Body of pancreas (tissue), 4 donors: Measurements from ENCODE around the gene SSNA1. TPM values are rescaled to one million over a fixed set of nuclear protein-coding genes. Genes with fewer than 3 reads are reported as not detected.
"Not testable (repeated sequence)": the region's sequence is repeated elsewhere in the genome, so short reads cannot be mapped to it uniquely, and the experiment has no call there.

Experiments used
- ATAC-seq: fragments of 150-250 bp; one replicate; pipeline ENCODE4 v1.9.1; 2016
- DNase-seq, 4 donors: peaks; one replicate each; pipeline ENCODE4 v3.0.0-alpha.2; 2019
- H3K27ac ChIP-seq, 4 donors: fragments of 200-600 bp; sonication (generic); 1 replicate in 3 of 4; 2 replicates in 1 of 4; pipeline versions ENCODE4 v1.5.1 to v1.6.1; 2016 to 2019; ENCODE audit warnings: mild to moderate bottlenecking in 1 of 4, mixed read lengths in 1 of 4, moderate library complexity in 1 of 4
- H3K27me3 ChIP-seq, 2 donors: fragments of 200-600 bp; sonication (generic); one replicate each; pipeline ENCODE4 v1.6.0; 2016; ENCODE audit warnings: mild to moderate bottlenecking in 1 of 2
- H3K36me3 ChIP-seq, 2 donors: fragments of 200-600 bp; sonication (generic); replicated peaks in 1 of 2; 2 replicates each; pipeline ENCODE4 v1.5.1; 2016; ENCODE audit warnings: low read depth in 2 of 2; ENCODE audit not compliant: insufficient read depth in 1 of 2
- H3K4me1 ChIP-seq: fragments of 200-600 bp; sonication (generic); one replicate; pipeline ENCODE4 v1.6.0; 2016
- H3K4me3 ChIP-seq, 2 donors: fragments of 200-600 bp; sonication (generic); 1 replicate in 1 of 2; 2 replicates in 1 of 2; pipeline ENCODE4 v1.5.1; 2016 to 2019
- H3K9me3 ChIP-seq, 3 donors: fragments of 200-600 bp; sonication (generic); 1 replicate in 2 of 3; 2 replicates in 1 of 3; pipeline ENCODE4 v1.5.1; 2016
- CTCF ChIP-seq, 7 experiments: fragments of 450-650 bp in 4 of 7; fragments of 200-600 bp in 3 of 7; sonication (generic) in 3 of 7; IDR thresholded peaks; one replicate each; pipeline ENCODE4 v1.5.1; 2016 to 2019; ENCODE audit warnings: antibody characterized with exemption in 7 of 7
- POLR2A ChIP-seq, 3 donors: fragments of 450-650 bp; IDR thresholded peaks; one replicate each; pipeline ENCODE4 v1.6.1; 2016; ENCODE audit warnings: antibody characterized with exemption in 3 of 3, mild to moderate bottlenecking in 2 of 3
- WGBS, 2 donors: methylation state at CpG; one replicate each; pipeline ENCODE4 v1.1.5; 2017; 5-methylcytosine and 5-hydroxymethylcytosine counted together
- intact Hi-C: fragments of 100-400 bp; cut with DNase I; formaldehyde crosslinking; loops from one replicate; pipeline ENCODE4 v1.15.1; 2023
- total RNA-seq, 2 donors: library from RNA; depleted of rRNA; stranded (reverse); fragments of >200 nt; gene quantifications; one replicate each; pipeline ENCODE4 v1.1.0, GENCODE V29; 2016

Gene SSNA1
- total RNA-seq, 2 donors from 2014 or later = 62.3 to 79.1 TPM

GRCh38 chr9:137235424-137236237 is 47.2 kb downstream of the SSNA1 start:
- no peaks in the 10 kb centered on the region for H3K36me3 ChIP-seq
- no peak overlapping the region for H3K27ac ChIP-seq
- H3K4me1 ChIP-seq = peaks cover 37% of the 10 kb centered on the region
- no peak for TF ChIP-seq CTCF (IDR thresholded peaks at IDR 0.05)
- TF ChIP-seq POLR2A (IDR thresholded peaks at IDR 0.05) = no peak
- intact Hi-C loops = no loop called here
- 64 to 68% methylated on average over 11 to 29 of the region's 35 CpGs for WGBS, 2 donors
- H3K4me3 ChIP-seq = no peak overlapping the region
- DNase-seq (no peak), ATAC-seq (no peak)
- H3K27me3 ChIP-seq = peaks cover 0 to 18% of the 10 kb centered on the region in 2 donors
- no peaks in the 10 kb centered on the region for H3K9me3 ChIP-seq

GRCh38 chr9:137236238-137236935 is 47.9 kb downstream of the SSNA1 start:
- intact Hi-C loops = no loop called here
- H3K4me1 ChIP-seq = peaks cover 37% of the 10 kb centered on the region
- peaks cover 0 to 14% of the 10 kb centered on the region in 2 donors for H3K27me3 ChIP-seq

GRCh38 chr9:137236936-137237421 is 48.5 kb downstream of the SSNA1 start:
- H3K4me1 ChIP-seq = peaks cover 37% of the 10 kb centered on the region
- no peaks in the 10 kb centered on the region for H3K9me3 ChIP-seq
- no peak for TF ChIP-seq CTCF (IDR thresholded peaks at IDR 0.05)
- TF ChIP-seq POLR2A (IDR thresholded peaks at IDR 0.05) = no peak
- no peaks in the 10 kb centered on the region for H3K36me3 ChIP-seq
- intact Hi-C loops = no loop called here
- WGBS, 2 donors = 35% methylated on average over 11 of the region's 11 CpGs; no CpG with 5 or more reads in 1 of the 2 donors
- DNase-seq (no peak), ATAC-seq (no peak)
- peaks cover 0 to 14% of the 10 kb centered on the region in 2 donors for H3K27me3 ChIP-seq
- H3K4me3 ChIP-seq = no peak overlapping the region
- H3K27ac ChIP-seq = peak overlapping the region in 2 of 4 donors; percentile 4 to 36

More at GRCh38 chr9:137236238-137236935, 47.9 kb downstream of the SSNA1 start:
- DNase-seq (peak; percentile 89 to 93 (median 91)), ATAC-seq (peak; percentile 37)
- peak overlapping the region in 2 of 4 donors; percentile 4 to 36 for H3K27ac ChIP-seq
- H3K36me3 ChIP-seq = no peaks in the 10 kb centered on the region
- H3K9me3 ChIP-seq = no peaks in the 10 kb centered on the region
- 14% methylated on average over 26 of the region's 31 CpGs; no CpG with 5 or more reads in 1 of the 2 donors for WGBS, 2 donors
- H3K4me3 ChIP-seq = no peak overlapping the region
- TF ChIP-seq POLR2A (IDR thresholded peaks at IDR 0.05) = no peak
- TF ChIP-seq CTCF (IDR thresholded peaks at IDR 0.05) = peak; percentile 99 to 100 (median 100)

- no peaks in the 10 kb centered on the region for H3K9me3 ChIP-seq
- peaks cover 0 to 13% of the 10 kb centered on the region in 2 donors for H3K27me3 ChIP-seq
- TF ChIP-seq POLR2A (IDR thresholded peaks at IDR 0.05) = peak in 1 of 3 donors; percentile 7
- TF ChIP-seq CTCF (IDR thresholded peaks at IDR 0.05) = no peak
- peak in 3 of 4 donors; percentile 46 to 66 (median 60) for DNase-seq
- no peak overlapping the region for H3K4me3 ChIP-seq
- H3K4me1 ChIP-seq = peaks cover 47% of the 10 kb centered on the region
- WGBS, 2 donors = 48% methylated on average over 10 to 12 of the region's 13 CpGs
- H3K36me3 ChIP-seq = no peaks in the 10 kb centered on the region
- H3K27ac ChIP-seq = peak overlapping the region in 3 of 4 donors; percentile 17 to 55 (median 36)
- intact Hi-C loops = no loop called here
- ATAC-seq = no peak
Measured at GRCh38 chr9:137237759-137238726, 49.6 kb downstream of the SSNA1 start.

- ATAC-seq, H3K27me3 ChIP-seq, intact Hi-C loops, H3K36me3 ChIP-seq, H3K9me3 ChIP-seq, DNase-seq: not testable (repeated sequence)
- WGBS, 2 donors = 48 to 62% methylated on average over 21 to 23 of the region's 27 CpGs
- Histone ChIP-seq H3K4me1 (peaks cover 64% of the 10 kb centered on the region), H3K27ac (peak overlapping the region; percentile 88 to 98 (median 91)), H3K4me3 (peak overlapping the region in 1 of 2 donors; percentile 44)
Measured at GRCh38 chr9:137239541-137240200, 51.2 kb downstream of the SSNA1 start.
